Panc1 (cell line): ENCODE measurements around the gene SECISBP2.

Experiments
- CTCF ChIP-seq: fragments of 450-650 bp; IDR thresholded peaks from 2 replicates; pipeline ENCODE4 v1.5.1; 2017; ENCODE audit warnings: mild to moderate bottlenecking
- POLR2AphosphoS5 ChIP-seq: IDR thresholded peaks from 2 replicates; pipeline ENCODE4 v1.6.1; 2012; ENCODE audit warnings: mild to moderate bottlenecking, low read depth, low read length, moderate library complexity
- SIN3A ChIP-seq: IDR thresholded peaks from 2 replicates; pipeline ENCODE4 v1.6.1; 2012; ENCODE audit warnings: low read depth, mild to moderate bottlenecking, low read length, moderate library complexity, borderline replicate concordance; ENCODE audit not compliant: insufficient read depth
- TCF7L2 ChIP-seq: IDR thresholded peaks from 2 replicates; pipeline ENCODE4 v1.6.1; 2011; ENCODE audit warnings: mild to moderate bottlenecking, low read depth, low read length, inconsistent platforms

DNA sequence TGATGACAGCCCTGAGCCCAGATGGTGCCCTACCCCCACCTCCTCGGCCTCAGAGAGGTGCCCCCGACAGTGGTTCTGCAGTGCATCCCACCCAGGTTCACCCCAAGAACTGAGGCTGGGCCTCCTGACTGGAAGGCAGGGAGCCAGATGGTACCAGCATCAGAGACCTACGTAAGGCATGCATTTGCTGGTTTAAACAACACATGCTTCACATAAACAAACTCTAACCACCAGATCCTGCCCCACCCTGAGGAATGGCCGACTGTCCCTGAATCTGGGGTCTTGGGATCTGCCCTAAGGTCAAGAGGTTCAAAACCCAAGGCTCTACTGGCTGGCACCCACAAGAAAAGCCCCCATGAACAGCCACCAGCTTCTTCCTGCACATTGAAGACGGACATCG is 73.3 kb downstream of the SECISBP2 start:
- TF ChIP-seq CTCF (no peak), POLR2AphosphoS5 (no peak), TCF7L2 (no peak), SIN3A (no peak)
